Testis (tissue), 3 donors: Measurements from ENCODE around the gene CECR2. TPM values are rescaled to one million over a fixed set of nuclear protein-coding genes. Genes with fewer than 3 reads are reported as not detected.
"Not testable (repeated sequence)": the region's sequence is repeated elsewhere in the genome, so short reads cannot be mapped to it uniquely, and the experiment has no call there.

Source experiments
- DNase-seq: peaks from one replicate; pipeline ENCODE4 v3.0.0-alpha.2; 2019
- H3K27ac ChIP-seq, 2 donors: fragments of 200-600 bp; sonication (generic); one replicate each; pipeline ENCODE4 v1.5.1; 2019
- H3K27me3 ChIP-seq: fragments of 200-600 bp; sonication (generic); one replicate; pipeline ENCODE4 v1.5.1; 2019
- H3K36me3 ChIP-seq: fragments of 200-600 bp; sonication (generic); one replicate; pipeline ENCODE4 v1.5.1; 2017; ENCODE audit warnings: low read depth; ENCODE audit errors: missing control alignments
- H3K4me1 ChIP-seq: fragments of 200-600 bp; sonication (generic); one replicate; pipeline ENCODE4 v1.5.1; 2019
- H3K4me3 ChIP-seq, 2 donors: fragments of 200-600 bp; sonication (generic); one replicate each; pipeline ENCODE4 v1.5.1; 2017 to 2019
- H3K9me3 ChIP-seq: fragments of 200-600 bp; sonication (generic); one replicate; pipeline ENCODE4 v1.5.1; 2017
- POLR2A ChIP-seq: fragments of 450-650 bp; IDR thresholded peaks from one replicate; pipeline ENCODE4 v1.6.1; 2017; ENCODE audit warnings: antibody characterized with exemption, mild to moderate bottlenecking, moderate library complexity
- WGBS, 2 donors: methylation state at CpG; one replicate each; pipeline ENCODE4 v1.1.5; 2018; 5-methylcytosine and 5-hydroxymethylcytosine counted together
- intact Hi-C: fragments of 100-400 bp; cut with DNase I; formaldehyde crosslinking; loops from one replicate; pipeline ENCODE4 v1.15.1; 2023; ENCODE audit warnings: low total_unique reads
- polyA plus RNA-seq: library from polyadenylated mRNA; stranded (reverse); fragments of 350-450 nt; fragmentation: Illumina TruSeq; extraction: RNeasy Lipid Tissue Mini Kit (QIAGEN cat#74804); gene quantifications from one replicate; pipeline ENCODE4 v1.2.3, GENCODE V29; 2014; ENCODE audit warnings: low read depth, low replicate concordance; ENCODE audit not compliant: insufficient read depth
- total RNA-seq, 2 donors: library from RNA; depleted of rRNA; stranded (reverse); fragments of >200 nt; gene quantifications; one replicate each; pipeline ENCODE4 v1.2.3, GENCODE V29; 2016
- TF ChIP-seq, protein P1 (sequence below), 3 experiments: fragments of 450-650 bp in 2 of 3; fragments of 200-600 bp in 1 of 3; sonication (generic) in 1 of 3; IDR thresholded peaks; one replicate each; pipeline ENCODE4 v1.5.1; 2016 to 2019; ENCODE audit warnings: antibody characterized with exemption in 3 of 3, mild to moderate bottlenecking in 2 of 3, moderate library complexity in 1 of 3

Gene CECR2
- total and polyA plus RNA-seq, 3 donors from 2014 or later: 7.1 to 18.7 (median 16.8) TPM

DNA sequence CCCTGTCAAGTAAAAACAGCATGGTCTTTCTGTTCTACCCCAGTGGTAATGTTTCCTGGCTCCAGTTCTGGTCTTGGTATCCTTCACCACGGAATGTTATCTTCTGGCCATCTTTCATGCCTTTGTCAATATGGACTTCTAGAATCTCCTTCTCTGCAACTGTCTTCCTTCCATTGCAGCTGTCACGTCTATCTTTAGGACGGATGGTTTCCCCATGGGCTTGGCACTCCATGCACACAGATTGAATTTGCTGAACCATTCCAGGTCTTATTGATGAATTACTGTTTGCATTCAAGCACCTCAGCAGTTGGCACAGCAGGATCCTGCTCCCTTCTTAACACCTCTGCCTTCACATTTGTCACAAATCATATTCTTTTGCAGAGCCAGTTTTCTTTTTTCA is 149.1 kb downstream of the CECR2 start:
- WGBS, 2 donors: 72 to 77% methylated on average over 3 of the region's 3 CpGs
- H3K27me3 ChIP-seq: no peaks in the 10 kb centered on the region
- no peaks in the 10 kb centered on the region for H3K9me3 ChIP-seq
- no peaks in the 10 kb centered on the region for H3K4me1 ChIP-seq
- H3K36me3 ChIP-seq: no peaks in the 10 kb centered on the region
- H3K4me3 ChIP-seq: no peak overlapping the region
- no peak for TF ChIP-seq POLR2A
- TF ChIP-seq, protein P1, sequence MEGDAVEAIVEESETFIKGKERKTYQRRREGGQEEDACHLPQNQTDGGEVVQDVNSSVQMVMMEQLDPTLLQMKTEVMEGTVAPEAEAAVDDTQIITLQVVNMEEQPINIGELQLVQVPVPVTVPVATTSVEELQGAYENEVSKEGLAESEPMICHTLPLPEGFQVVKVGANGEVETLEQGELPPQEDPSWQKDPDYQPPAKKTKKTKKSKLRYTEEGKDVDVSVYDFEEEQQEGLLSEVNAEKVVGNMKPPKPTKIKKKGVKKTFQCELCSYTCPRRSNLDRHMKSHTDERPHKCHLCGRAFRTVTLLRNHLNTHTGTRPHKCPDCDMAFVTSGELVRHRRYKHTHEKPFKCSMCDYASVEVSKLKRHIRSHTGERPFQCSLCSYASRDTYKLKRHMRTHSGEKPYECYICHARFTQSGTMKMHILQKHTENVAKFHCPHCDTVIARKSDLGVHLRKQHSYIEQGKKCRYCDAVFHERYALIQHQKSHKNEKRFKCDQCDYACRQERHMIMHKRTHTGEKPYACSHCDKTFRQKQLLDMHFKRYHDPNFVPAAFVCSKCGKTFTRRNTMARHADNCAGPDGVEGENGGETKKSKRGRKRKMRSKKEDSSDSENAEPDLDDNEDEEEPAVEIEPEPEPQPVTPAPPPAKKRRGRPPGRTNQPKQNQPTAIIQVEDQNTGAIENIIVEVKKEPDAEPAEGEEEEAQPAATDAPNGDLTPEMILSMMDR (IDR thresholded peaks at IDR 0.05): no peak
- no peak for DNase-seq
- intact Hi-C loops: no loop called here
- no peak overlapping the region for H3K27ac ChIP-seq

DNA sequence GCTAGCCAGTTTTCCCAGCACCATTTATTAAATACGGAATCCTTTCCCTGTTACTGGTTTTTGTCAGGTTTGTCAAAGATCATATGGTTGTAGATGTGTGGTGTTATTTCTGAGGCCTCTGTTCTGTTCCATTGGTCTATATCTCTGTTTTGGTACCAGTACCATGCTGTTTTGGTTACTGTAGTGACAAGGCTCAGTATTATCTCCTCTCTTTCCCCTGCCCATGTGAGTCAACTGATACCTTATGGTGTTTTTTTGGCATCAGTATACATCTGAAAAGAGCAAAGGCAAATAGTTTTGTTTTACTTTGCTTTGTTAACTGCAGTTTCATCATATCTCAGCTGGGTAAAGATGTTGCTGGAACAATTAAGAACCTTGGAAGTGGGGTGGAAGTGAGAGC is 152.7 kb downstream of the CECR2 start:
- H3K27ac ChIP-seq, H3K9me3 ChIP-seq, H3K36me3 ChIP-seq, H3K4me1 ChIP-seq, H3K4me3 ChIP-seq, intact Hi-C loops, DNase-seq, H3K27me3 ChIP-seq: not testable (repeated sequence)
- WGBS, 2 donors: 91 to 93% methylated on average over 1 of the region's 1 CpG

DNA sequence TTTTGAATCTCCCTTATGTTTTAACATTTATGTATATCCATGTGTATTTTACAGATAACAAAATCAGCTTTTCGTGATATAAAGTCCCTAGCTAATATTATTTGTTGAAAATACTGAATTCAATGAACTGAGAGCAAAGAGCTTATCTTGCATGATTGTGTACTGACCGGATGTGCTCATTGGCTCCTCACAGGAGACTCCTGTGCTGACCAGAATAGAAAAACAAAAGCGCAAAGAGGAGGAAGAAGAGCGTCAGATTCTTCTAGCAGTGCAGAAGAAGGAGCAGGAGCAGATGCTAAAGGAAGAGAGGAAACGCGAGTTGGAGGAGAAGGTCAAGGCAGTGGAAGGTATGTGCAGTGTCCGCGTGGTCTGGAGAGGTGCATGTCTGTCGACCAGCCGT is 154.7 kb downstream of the CECR2 start:
- no peaks in the 10 kb centered on the region for H3K36me3 ChIP-seq
- intact Hi-C loops: no loop called here
- no peaks in the 10 kb centered on the region for H3K27me3 ChIP-seq
- TF ChIP-seq POLR2A: no peak
- TF ChIP-seq, protein P1 (IDR thresholded peaks at IDR 0.05): no peak
- no peak overlapping the region for H3K27ac ChIP-seq
- no peak for DNase-seq
- no peaks in the 10 kb centered on the region for H3K9me3 ChIP-seq
- no peaks in the 10 kb centered on the region for H3K4me1 ChIP-seq
- WGBS, 2 donors: 84 to 89% methylated on average over 10 of the region's 10 CpGs
- no peak overlapping the region for H3K4me3 ChIP-seq

DNA sequence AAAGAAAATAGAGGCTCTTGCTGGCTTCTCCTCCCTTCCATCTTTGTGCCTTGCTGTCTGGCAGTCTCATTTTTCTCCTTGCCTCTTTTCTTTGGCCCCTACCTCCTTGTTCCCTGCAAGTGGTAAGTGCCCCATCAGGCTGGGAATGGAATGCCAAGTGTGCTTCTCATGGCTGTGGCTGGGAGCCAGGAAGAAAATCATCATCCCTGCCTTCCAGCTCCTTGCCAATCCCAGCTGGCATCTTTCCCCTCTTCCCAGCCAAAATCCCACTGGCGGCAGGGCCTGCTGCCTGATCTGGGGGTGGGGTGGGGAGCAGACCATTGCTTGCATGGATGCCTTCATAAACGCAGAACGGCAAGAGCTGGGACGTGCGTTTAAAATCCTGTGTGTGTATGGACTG is 167.0 kb downstream of the CECR2 start:
- no peaks in the 10 kb centered on the region for H3K4me1 ChIP-seq
- DNase-seq: no peak
- no peaks in the 10 kb centered on the region for H3K36me3 ChIP-seq
- WGBS, 2 donors: 81 to 89% methylated on average over 5 of the region's 5 CpGs
- no peaks in the 10 kb centered on the region for H3K27me3 ChIP-seq
- intact Hi-C loops: no loop called here
- no peak overlapping the region for H3K4me3 ChIP-seq
- no peak overlapping the region for H3K27ac ChIP-seq
- H3K9me3 ChIP-seq: no peaks in the 10 kb centered on the region
- TF ChIP-seq, protein P1 (IDR thresholded peaks at IDR 0.05): no peak
- TF ChIP-seq POLR2A: no peak

DNA sequence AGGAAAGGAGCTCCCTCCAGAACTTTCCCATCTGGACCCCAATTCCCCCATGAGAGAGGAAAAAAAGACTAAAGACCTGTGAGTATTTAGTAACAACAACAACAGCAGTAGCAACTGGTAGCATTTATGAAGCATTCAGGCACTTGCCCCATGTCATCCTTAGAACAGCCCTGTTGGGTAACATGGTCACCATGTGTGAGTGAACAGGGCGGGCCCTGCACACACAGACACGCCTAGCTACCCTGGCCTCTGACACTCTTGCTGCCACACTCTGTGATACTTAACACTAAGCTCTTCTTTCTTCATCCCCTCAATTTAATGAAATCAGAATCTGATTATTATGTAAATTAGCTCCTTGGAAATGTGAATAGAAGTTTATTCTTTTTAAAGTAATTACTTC is 167.9 kb downstream of the CECR2 start:
- TF ChIP-seq POLR2A: no peak
- TF ChIP-seq, protein P1 (IDR thresholded peaks at IDR 0.05): no peak
- 93 to 95% methylated on average over 2 of the region's 2 CpGs for WGBS, 2 donors
- Histone ChIP-seq H3K36me3 (no peaks in the 10 kb centered on the region), H3K4me3 (no peak overlapping the region), H3K27ac (no peak overlapping the region), H3K4me1 (no peaks in the 10 kb centered on the region), H3K9me3 (no peaks in the 10 kb centered on the region), H3K27me3 (no peaks in the 10 kb centered on the region)
- DNase-seq: no peak
- intact Hi-C loops: no loop called here
